HG03108 (cell line): Measurements from ENCODE around the gene DCTN1.
"Not testable (repeated sequence)": the region's sequence is repeated elsewhere in the genome, so short reads cannot be mapped to it uniquely, and the experiment has no call there.

Source experiments
- ATAC-seq: cut with Tn5 transposase; IDR thresholded peaks from one replicate; pipeline ENCODE4 v1.9.1; 2021; ENCODE audit warnings: moderate library complexity; ENCODE audit not compliant: unreplicated experiment

The DCTN1 gene

DNA sequence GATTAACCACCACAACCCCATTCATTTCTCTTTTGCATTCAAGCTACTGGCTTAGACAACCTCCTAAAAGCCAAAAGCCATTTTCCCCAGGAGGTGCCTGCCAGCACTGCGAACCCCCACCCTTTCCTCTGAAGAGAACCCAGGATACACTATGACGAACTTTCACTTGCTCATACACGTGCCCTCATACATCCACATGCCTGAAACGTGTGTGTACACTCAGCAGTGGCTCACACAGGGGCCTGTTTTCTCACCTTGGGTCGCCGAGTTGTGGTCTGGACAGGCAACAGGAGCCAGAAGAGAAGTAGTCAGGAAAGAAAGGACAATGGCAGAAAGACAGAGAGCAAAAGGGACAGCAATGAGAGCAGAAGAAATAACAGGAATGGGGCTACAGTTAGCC is 7.4 kb downstream of the DCTN1 start:
- ATAC-seq: no peak

GRCh38 chr2:74371421-74371820 is 8.7 kb downstream of the DCTN1 start:
- ATAC-seq: no peak

DNA sequence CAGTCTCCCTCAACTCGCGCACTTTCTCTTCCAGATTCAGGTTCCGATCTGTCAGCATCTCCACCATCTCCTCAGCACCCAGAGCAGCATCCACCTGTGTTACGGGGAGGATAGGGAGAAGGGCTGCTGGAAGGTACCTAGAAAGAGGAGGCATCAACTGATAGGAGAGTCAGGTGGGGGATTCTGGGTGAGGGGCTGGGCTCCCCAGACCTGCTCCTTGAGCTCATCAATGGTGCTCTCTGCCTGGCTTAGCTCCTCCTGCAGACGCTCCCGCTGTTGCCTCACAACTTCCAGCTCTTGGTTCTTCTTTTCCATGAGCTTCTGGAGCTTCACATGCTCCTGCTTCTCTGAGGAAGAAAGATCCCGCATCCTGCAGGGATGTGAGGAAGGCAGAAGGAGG is 10.1 kb downstream of the DCTN1 start:
- ATAC-seq: no peak

DNA sequence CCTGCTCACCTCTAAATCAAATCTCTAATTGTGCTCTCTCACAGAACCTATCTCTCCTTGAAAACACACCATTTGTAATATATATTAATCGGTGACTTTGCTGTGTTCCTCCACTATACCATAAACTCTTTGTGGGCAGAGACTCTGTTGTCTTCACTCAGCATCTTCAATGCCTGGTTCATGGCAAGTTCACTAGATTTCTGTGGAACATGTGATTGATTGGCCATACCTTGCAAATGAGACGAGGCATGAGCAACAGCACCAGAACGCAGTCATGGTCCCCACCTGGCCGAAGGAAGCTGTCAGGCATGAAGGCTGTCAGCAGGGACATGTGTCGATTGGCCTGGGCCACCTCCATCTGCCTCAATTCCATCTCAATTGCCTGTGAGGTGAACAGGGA is 11.6 kb downstream of the DCTN1 start:
- no peak for ATAC-seq

DNA sequence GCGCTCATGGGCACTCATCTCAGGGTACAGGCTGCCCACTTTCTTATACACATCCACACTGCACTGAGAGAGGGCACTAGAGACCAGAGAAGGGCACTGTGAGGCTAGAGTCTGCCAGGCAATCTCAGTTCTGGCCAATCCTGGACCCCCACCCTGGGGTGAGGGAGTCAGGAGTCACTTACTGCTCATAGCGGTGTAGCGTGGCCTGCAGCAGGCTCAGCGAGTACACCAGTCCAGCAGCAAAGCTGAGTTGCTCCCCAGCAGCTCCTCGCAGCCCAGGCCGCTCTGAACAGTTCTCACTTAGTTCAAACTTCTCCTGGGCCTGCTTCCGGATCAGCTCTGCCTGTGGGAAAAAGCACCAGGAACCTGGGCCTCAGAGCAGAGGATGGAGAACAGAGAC is 12.3 kb downstream of the DCTN1 start:
- ATAC-seq: no peak

DNA sequence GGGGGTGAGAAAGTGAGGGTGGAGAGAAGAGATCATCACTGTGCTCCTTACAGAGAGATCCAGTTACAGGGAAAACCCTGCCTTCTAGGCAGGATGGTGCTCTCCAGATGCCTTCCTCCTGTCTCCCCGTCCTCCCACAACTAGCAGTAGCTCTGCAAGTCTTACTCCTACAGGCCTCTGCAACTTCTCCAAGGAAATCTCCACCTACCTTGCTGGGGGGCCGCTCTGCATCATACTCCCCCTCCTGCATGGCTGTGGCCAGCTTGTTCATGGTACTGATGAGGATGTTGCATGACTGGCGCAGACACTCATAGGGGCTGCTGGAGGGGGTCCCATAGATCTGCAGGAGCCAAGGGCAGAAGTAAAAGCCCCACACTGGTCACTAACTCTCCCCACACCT is 14.1 kb downstream of the DCTN1 start:
- no peak for ATAC-seq

DNA sequence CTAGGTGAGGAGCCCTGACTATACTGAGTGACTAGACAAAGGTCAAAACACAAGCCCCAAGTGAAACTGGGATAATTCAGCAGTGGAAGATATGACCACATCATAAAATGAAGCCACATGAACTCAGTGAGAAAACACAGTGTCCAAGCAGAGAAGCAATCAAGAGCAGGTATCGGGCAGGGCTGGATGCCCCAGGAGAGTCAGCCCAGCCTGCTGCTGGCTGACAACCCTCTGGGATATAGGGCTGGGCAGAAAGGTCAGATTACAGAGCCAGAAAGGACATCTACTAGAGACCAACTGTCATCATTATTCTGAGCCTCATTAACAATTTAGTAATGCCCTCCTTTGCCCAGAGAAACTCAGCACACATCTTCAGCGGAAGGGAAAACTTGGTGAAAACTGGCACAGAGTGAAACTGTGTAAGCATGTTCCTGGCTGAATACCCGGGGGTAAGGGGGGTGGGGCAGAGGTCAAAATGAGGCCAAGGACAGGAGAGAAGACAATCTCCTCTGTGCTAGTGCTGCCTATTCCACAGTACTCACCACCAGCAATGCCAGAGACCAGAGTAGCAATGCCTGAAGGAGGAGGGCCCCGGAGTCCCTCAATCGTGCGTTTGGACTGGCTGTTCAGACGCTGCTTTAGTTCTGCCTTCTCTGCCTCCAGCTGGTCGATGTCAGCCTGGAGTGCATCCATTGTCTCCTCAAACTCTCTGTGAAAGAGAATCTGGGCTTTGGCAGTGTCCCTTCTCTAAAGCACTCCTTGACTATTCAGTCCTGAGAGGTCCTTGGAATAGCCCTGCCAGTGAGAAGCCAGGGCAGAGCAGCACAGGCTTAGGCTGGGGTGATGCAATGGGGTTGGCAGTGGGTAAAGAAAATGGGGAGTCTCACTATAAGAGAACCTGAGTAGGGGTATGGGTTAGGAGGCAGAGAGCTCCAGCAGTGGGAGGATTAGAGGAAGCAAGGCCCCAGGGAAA is 15.3 kb downstream of the DCTN1 start:
- no peak for ATAC-seq

DNA sequence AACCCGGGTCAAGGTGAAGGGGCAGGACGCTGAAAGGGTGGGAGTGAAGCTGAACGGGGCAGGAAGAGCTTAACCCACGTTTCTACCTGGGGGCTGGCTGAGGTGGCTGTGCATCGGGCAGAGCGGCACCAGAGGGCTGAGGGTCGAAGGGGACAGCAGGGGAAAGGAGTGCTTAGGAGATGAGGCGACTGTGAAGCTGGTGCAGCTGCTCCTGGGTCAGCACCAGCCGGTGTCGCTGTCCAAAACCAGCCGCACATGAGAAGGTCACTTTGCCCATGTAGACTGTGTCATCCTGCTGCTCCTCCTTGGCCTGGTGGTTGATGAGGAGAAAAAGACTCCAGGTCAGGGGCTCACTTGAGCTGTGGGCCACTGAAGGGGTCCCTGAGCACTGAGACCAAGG is 18.8 kb downstream of the DCTN1 start:
- ATAC-seq: no peak

GRCh38 chr2:74357627-74358026 is 22.5 kb downstream of the DCTN1 start:
- ATAC-seq: no peak

DNA sequence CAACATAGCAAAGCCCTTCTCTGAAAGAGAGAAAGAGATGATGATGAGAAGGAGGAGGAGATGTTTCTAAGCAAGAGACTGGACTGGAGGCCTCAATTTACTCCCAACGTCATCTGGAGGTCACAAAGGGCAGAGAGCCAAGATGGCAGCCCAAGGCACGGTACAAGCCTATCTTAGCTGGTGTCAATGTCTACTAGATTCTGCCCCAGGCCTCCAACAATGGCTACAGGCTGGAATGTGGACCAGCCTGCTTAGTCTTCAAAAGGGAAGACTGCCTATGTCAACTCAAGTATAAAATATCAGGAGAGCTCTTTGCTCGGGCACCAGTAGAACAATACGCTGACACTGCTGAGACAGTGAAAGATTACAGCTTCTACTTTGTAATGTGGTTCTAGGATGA is 30.2 kb downstream of the DCTN1 start:
- no peak for ATAC-seq

DNA sequence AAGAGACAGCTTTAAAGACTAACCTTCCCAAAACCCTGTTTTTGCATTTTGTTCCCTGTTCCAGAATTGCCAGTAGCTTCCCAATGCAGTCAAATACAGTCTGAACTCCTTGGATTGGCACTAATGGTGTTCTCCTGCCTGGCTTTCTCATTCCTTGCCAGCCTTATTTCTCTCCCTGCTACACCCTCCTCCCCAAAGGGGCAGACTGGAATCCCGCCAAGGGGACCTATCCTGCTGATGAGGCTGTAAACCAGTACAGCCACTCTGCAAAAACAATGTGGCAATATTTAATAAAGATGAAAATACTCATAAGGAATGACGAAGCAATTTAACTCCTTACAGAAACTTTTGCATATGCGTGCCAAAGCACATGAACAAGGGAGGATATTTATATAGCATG is 32.4 kb downstream of the DCTN1 start:
- no peak for ATAC-seq

DNA sequence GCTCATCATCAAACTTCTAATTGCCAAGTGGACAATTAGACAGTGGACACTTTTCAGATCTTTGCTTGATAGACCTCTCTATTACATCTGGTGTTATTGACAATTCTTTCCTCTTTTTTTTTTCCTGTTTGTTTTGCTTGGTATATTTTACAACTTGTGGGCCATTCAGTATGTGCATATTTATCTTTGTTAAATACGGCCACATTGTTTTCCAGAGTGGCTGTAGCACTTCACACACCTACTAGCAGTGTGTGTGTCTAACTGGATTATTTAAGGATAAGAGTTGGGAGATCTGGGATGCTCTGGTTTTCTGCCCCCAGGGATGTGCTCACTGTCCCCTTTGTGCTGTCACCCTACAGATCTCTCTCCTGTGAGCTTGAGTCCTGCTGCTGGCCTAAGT is 32.8 kb downstream of the DCTN1 start:
- no peak for ATAC-seq

GRCh38 chr2:74345272-74345943 is 34.7 kb downstream of the DCTN1 start:
- ATAC-seq: no peak

DNA sequence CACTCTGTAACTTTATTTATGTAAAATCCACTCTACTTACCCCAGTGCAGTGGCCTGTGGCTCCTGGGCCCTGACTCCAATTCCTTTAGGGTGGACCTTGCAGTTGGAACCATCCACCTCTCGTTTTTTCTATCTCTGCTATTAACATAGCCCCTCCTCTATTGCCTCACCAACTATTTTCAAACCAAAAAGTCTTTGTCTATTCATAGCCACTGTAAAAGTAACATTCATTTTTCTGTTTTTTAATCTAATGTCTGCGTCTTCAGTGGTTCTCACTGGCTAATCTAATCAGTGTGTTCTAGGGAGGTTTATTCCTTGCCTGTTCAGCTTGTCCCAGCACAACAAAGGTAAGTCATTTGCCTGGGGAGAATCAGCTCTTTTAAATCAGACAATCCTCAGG is 36.8 kb downstream of the DCTN1 start, which contains the start of gene SLC4A5:
TSS of gene SLC4A5 (minus strand) at position 101 of the 400 bp plus-strand sequence. CDS start 28,393 bp downstream, outside the sequence.
- ATAC-seq: no peak

DNA sequence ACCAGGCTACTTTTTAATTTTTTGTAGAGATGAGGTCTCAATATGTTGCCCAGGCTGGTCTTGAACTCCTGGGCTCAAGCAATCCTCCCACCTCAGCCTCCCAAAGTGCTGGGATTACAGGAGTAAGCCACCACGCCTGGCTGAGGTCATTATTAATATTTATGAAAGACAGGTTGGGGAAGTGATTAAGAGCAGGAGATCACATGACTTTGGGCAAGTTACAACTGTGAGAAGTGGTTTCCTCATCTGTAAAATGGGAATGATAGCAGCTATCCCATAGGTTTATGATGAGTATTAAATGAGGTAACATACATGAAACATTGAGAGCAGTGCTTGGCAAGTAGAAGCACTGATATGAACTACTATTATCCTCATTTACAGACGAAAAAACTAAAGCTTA is 43.9 kb downstream of the DCTN1 start:
- ATAC-seq: not testable (repeated sequence)

- no peak for ATAC-seq
Observed at GRCh38 chr2:74334931-74335333, 45.2 kb downstream of the DCTN1 start.

GRCh38 chr2:74333896-74334586 is 46.1 kb downstream of the DCTN1 start:
- no peak for ATAC-seq

GRCh38 chr2:74333175-74333574 is 46.9 kb downstream of the DCTN1 start:
- ATAC-seq: no peak

- ATAC-seq: no peak
Observed at GRCh38 chr2:74332550-74333174, 47.4 kb downstream of the DCTN1 start.

GRCh38 chr2:74328573-74328972 is 51.5 kb downstream of the DCTN1 start:
- no peak for ATAC-seq

DNA sequence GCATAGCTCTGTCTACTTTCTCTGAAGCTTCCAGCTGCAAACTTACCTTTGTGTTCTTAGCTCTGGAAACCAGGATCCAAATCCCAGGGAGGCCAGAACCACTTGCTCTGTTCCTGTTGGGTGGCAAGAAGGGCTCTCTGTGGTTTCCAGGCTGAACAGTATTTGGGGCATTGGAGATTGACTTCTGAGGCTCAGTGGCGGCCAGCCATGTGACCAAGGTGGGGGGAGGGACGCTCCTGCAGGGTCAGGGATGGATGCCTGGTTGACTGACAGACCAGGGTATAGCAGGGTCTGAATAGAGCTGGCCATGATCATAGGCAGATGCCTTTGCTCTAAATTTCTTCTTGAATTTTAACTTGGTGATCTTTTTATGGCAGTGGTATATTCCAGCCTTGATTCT is 52.0 kb downstream of the DCTN1 start:
- ATAC-seq: no peak
